ENCODE measurements around the gene ADGRB3.
A peak's percentile ranks its signal among the peaks of the same experiment; 100 is the strongest.

ADGRB3 gene

DNA sequence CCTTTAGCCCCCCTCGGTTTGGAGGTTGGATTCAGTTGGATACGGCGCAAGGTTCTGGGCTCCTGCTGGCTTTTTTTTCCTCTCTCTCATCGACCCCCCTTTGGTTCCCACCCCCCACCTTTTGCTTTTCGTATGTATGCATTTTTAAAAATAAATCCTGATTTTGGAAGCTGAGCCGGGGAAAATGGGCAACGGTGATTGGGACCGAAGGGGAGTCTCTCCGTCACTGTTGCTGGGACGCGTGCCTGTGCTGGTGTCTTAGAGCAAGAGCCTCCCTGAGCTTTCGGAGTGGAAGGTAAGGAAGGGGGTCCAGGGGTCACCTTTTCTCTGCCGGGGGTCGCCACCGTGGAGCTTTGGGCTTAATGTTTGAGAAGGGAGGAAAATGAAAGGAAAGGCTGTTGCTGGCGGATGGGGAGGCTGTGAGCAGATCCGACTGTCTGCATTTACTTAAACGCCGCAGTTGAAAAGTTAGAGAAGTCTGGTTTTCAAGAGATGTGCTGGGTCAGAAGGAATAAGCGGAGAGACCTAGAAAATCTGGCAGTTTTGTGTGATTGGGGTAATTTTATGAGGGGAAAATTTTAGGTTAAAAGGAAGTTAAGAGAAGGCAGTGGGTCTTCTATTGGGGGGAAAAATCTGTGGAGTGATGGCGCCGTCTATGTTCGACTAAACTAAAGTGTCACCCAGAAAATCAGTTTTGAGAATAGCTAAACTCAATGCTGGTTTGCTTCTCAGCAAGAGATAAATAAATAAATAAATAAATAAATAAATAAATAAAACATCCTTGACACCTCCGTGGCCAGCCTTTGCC lies 828 bp downstream of the ADGRB3 start:
- H3K4me3 ChIP-seq: peak overlapping the region; percentile 70 to 74
- no peaks in the 10 kb centered on the region for H3K9me3 ChIP-seq
- TF ChIP-seq, protein P1, sequence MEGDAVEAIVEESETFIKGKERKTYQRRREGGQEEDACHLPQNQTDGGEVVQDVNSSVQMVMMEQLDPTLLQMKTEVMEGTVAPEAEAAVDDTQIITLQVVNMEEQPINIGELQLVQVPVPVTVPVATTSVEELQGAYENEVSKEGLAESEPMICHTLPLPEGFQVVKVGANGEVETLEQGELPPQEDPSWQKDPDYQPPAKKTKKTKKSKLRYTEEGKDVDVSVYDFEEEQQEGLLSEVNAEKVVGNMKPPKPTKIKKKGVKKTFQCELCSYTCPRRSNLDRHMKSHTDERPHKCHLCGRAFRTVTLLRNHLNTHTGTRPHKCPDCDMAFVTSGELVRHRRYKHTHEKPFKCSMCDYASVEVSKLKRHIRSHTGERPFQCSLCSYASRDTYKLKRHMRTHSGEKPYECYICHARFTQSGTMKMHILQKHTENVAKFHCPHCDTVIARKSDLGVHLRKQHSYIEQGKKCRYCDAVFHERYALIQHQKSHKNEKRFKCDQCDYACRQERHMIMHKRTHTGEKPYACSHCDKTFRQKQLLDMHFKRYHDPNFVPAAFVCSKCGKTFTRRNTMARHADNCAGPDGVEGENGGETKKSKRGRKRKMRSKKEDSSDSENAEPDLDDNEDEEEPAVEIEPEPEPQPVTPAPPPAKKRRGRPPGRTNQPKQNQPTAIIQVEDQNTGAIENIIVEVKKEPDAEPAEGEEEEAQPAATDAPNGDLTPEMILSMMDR (IDR thresholded peaks at IDR 0.05): no peak
- peak in 1 of 2 donors; percentile 25 for DNase-seq
- no peaks in the 10 kb centered on the region for H3K36me3 ChIP-seq
- no peaks in the 10 kb centered on the region for H3K27me3 ChIP-seq
- peak overlapping the region; percentile 43 to 58 for H3K27ac ChIP-seq
- H3K4me1 ChIP-seq: peaks cover 0 to 21% (median 0%) of the 10 kb centered on the region in 4 donors
- intact Hi-C loops (cut with DNase I; ENCODE audit: low total_unique reads): no loop called here

DNA sequence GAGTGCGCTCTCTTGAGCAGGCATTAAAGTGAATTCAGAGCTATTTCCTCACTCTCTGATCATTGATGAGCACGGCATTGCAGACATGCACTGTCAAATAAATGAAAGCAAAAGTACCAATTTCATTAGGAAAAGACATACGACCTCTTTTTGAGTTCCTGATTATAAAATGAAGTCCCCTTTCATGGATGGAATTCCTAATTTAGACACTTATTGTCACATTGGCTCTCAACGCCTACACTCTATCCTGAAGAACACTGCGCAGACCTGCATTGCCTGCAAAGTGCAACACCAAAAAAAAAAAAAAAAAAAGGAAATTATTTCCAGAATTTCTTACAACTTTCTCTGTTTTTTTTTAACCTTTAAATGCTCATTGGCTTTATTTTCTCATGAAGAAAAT lies 1.6 kb downstream of the ADGRB3 start:
- TF ChIP-seq, protein P1 (IDR thresholded peaks at IDR 0.05): no peak
- no peaks in the 10 kb centered on the region for H3K36me3 ChIP-seq
- no peak overlapping the region for H3K27ac ChIP-seq
- no peak for DNase-seq
- peak overlapping the region; percentile 70 to 74 for H3K4me3 ChIP-seq
- no peaks in the 10 kb centered on the region for H3K27me3 ChIP-seq
- intact Hi-C loops (cut with DNase I; ENCODE audit: low total_unique reads): no loop called here
- peaks cover 0 to 21% (median 0%) of the 10 kb centered on the region in 4 donors for H3K4me1 ChIP-seq
- H3K9me3 ChIP-seq: no peaks in the 10 kb centered on the region

DNA sequence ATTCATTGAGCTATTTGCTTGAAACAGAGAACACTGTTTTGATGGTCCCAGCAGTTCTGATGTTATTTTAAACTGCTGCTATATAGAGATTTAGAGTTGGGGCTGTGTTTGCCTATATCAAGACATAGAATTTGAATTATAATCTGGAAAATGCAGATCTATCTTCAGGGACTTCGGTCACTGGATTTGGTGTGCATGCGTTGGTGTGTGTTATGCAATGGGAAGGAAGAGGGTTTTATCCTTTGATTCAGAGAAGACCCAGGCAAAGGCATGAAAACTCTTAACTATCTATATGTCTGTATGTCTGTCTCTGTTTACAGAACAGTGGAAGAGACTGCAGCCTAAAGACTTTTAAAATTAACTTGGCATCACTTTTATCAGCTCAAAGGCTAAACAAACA lies 2.0 kb downstream of the ADGRB3 start:
- no peak overlapping the region for H3K4me3 ChIP-seq
- no peaks in the 10 kb centered on the region for H3K27me3 ChIP-seq

DNA sequence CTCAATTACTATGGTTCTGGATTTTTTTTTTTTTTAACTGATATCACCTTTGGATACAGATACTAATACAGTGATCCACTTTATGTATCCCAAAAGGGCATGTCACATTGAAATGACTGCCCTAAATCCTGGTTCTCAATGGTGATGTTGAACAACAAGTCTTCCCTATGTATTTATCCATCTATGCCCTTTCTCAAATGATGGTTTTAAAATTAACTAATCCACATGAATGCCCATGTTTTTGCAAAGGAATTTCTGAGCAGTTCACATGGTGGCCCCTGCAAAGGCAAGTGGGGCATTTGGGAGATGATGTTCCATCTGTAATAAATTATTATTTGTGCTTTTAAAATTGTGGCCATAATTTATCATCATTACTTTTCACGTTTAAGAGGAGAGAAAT lies 2.7 kb downstream of the ADGRB3 start:
- TF ChIP-seq, protein P1 (IDR thresholded peaks at IDR 0.05): no peak
- Histone ChIP-seq H3K4me3 (no peak overlapping the region), H3K27ac (no peak overlapping the region), H3K4me1 (peaks cover 0 to 21% (median 0%) of the 10 kb centered on the region in 4 donors), H3K36me3 (no peaks in the 10 kb centered on the region), H3K27me3 (no peaks in the 10 kb centered on the region), H3K9me3 (no peaks in the 10 kb centered on the region)
- DNase-seq: no peak
- intact Hi-C loops (cut with DNase I; ENCODE audit: low total_unique reads): no loop called here

More for the DNA sequence above, 2.0 kb downstream of the ADGRB3 start:
- H3K4me1 ChIP-seq: peaks cover 0 to 21% (median 0%) of the 10 kb centered on the region in 4 donors
- intact Hi-C loops (cut with DNase I; ENCODE audit: low total_unique reads): no loop called here
- TF ChIP-seq, protein P1 (IDR thresholded peaks at IDR 0.05): no peak
- no peaks in the 10 kb centered on the region for H3K9me3 ChIP-seq
- no peak for DNase-seq
- H3K36me3 ChIP-seq: no peaks in the 10 kb centered on the region
- no peak overlapping the region for H3K27ac ChIP-seq

DNA sequence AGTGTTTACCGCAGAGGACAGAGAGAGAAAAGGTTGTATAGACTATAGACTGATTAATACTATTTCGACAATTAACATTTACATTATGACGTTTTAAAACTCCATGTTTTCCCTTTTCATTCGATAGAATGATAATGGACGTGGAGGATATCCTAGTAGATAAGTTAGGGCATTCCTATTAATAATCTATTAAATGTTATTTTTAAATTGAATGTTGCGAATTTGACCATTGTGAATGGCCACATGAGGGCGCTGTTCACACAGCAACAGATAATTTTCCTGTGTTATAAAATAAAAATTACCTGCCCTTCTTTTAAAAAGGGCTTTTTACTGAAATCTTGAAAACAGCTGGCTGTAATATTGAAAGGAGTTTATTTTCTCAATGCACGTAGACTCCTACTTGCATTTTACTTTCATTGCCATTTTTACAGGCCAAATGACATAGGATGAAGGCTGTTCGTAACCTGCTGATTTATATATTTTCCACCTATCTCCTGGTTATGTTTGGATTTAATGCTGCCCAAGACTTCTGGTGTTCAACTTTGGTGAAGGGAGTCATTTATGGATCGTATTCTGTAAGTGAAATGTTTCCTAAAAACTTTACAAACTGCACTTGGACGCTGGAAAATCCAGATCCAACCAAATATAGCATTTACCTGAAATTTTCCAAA lies 3.3 kb downstream of the ADGRB3 start:
- Histone ChIP-seq H3K4me1 (peaks cover 0 to 21% (median 0%) of the 10 kb centered on the region in 4 donors), H3K9me3 (no peaks in the 10 kb centered on the region), H3K27me3 (no peaks in the 10 kb centered on the region), H3K27ac (no peak overlapping the region), H3K36me3 (no peaks in the 10 kb centered on the region), H3K4me3 (no peak overlapping the region)
- peak in 1 of 2 donors; percentile 34 for DNase-seq
- TF ChIP-seq, protein P1 (IDR thresholded peaks at IDR 0.05): peak; percentile 50 to 78
- intact Hi-C loops (cut with DNase I; ENCODE audit: low total_unique reads): no loop called here
